ENCODE results near the gene LEP.
"Not testable (repeated sequence)": the region's sequence is repeated elsewhere in the genome, so short reads cannot be mapped to it uniquely, and the experiment has no call there.

LEP gene

GRCh38 chr7:128210590-128211570 is 30.2 kb upstream of the LEP start:
- DNase-seq (ENCODE audit: low read depth) = no peak

DNA sequence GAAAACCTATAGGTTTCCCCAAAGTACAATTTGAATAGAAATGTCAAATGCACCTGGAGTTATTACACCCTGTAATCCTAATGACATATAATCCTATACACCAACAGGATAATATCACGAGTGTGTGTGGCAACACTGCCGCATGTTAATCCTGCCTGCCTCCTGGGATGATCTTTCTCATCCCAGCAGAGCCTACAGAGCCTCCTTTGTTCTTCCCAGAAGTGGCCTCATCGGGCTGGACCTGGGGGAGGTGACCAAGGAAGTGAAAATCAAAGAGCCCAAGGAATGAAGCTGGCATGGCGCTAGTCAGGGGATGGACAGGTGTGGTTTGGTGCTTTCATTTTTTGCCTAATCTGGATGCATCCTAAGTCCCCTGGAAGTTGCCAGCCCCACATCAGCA is 29.5 kb upstream of the LEP start:
- no peak for DNase-seq (ENCODE audit: low read depth)

- no peak for DNase-seq (ENCODE audit: low read depth)
These were observed 26.6 kb upstream of the LEP start for GRCh38 chr7:128214463-128214862.

DNA sequence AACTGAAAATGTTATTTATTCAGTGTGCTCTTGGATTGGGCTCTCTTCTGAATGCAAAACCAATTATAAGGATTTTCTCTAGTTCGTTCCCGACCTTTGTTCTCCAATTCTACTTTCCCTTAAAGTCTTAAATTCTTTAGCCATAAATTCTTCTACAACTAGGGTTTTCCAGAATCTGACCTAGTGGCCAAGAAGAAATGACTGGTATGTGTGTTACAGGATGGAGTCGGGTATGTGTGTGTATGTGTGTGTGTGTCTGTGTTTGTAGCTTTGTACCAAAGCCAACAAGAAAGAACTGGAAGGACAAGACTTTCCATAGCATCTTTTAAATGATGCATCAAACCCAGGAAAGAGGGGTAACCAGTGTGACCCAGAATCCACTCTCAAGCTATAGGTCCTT is 25.8 kb upstream of the LEP start:
- DNase-seq (ENCODE audit: low read depth) = no peak

DNA sequence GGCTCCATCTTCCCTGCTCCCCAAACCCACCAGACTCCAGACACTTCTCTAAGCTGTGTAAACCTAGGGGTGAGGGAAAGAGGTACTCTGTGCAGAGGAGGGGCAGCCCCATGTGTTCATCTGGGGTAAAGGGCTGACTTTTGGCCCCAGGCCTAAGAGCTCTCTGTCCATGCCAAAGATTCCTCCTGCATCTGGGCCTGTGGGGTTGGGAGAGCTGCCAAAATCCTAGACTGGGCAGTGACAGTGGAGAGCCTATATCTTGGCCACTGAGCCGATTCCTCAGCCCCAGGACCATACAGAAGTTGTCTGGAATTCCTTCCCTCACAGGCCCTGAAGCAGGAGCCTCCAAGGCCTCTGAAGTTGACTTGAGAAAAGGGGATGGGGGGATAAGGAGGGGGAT is 25.3 kb upstream of the LEP start:
- no peak for DNase-seq (ENCODE audit: low read depth)

- no peak for DNase-seq (ENCODE audit: low read depth)
These were observed 23.9 kb upstream of the LEP start for GRCh38 chr7:128217030-128217805.

- no peak for DNase-seq (ENCODE audit: low read depth)
These were observed 23.0 kb upstream of the LEP start for GRCh38 chr7:128217967-128218652.

- no peak for DNase-seq (ENCODE audit: low read depth)
These were observed 21.4 kb upstream of the LEP start for GRCh38 chr7:128219636-128220035.

DNA sequence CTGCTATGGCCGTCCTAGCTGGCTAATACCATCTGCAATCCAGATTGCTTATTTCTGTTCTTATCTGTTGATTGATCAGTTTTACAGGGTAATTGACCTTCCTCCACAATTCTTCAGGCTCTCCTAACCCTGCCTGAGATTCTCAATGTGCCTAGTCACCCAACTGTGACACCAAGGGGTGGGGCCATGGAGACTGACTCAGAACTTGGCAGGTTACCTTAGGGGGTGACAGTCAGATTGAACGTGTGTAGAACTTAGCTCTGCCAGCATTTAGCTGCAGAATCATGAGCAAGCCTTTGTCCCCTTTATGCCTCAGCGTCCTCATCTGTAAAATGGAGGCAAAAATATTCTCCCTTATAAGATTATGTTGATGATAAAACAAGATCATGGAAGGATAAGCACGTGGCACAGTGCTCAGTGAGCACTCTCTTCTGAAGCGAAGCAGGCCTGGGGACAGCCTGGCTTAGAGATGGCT is 19.1 kb upstream of the LEP start:
- DNase-seq (ENCODE audit: low read depth) = no peak

DNA sequence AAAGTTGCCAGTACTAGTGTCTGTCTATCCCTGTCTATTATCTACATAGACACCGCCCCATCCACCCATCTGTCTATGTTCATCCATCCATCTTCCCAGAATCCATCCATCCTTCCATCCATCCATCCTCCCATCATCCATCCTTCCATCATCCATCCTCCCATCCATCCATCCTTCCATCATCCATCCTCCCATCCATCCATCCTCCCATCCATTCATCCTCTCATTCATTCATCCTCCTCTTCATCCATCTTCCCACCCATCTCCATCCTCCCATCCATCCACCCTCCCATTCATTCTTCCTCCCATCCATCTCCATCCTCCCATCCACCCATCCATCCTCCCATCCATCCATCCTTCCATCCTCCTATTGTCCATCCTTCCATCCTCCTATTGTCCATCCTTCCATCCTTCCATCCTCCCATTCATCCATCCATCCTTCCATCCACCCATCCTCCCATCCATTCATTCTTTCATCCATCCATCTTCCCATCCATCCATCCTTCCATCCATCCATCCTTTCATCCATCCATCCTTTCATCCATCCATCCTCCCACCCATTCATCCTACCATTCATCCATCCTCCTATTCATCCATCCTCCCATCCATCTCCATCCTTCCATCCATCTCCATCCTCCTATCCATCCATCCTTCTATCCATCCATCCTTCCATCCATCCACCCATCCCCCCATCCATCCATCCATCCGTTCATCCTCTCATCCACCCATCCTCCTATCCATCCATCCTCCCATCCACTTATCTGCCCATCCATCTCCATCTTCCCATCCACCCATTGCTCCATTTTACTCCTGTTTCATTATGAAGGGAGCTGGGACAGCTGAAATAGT is 14.7 kb upstream of the LEP start:
- DNase-seq (ENCODE audit: low read depth) = no peak

DNA sequence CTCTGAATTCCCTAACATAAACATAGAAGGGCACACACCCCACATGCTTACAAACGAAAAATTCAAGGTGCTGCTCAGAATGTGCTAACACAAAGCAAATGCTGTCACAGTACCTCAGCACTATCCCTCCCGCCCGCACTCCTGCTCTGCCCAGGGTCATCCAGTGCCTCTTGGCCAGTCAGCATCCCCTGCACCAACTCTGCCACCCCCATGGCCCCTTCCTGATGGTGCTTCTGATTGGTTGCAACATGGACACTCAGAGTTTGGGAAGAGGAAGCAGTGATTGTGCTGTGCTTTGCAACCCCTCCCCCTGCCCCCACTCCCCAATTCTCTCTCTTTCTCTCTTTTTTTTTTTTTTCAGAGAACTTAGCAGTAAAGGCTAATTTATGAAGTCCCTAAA is 13.8 kb upstream of the LEP start:
- no peak for DNase-seq (ENCODE audit: low read depth)

DNA sequence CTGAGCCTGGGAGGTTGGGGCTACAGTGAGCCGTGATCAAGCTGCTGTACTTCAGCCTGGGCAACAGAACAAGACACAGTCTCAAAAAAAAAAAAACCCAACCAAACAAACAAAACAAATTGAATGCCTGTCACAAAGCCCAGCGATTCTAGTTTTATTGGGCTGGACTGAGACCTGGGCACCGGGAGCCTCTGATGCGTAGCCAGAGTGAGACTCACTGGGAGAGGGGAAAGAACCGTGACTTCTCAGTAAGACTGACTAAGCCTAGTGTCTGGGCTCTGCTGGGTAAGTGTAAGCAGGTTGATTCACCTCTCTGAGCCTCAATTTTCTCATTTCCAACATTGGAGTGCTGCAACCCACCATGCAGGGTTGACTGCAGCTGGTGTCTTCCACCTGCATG is 10.1 kb upstream of the LEP start:
- DNase-seq (ENCODE audit: low read depth) = no peak

DNA sequence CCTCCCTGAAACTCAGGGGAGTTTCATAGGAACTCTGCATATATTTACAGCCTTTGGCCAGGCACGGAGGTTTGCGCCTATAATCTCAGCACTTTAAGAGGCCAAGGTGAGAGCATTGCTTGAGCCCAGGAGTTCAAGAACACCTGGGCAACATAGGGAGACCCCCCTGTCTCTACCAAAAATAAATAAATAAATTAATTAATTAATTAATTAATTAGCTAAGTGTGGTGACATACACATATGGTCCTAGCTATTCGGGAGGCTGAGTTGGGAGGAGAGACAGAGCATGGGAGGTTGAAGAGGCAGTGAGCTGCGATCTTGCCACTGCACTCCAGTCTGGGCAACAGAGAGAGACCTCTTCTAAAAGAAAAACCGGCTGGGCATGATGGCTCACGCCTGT is 9.4 kb upstream of the LEP start:
- no peak for DNase-seq (ENCODE audit: low read depth)

DNA sequence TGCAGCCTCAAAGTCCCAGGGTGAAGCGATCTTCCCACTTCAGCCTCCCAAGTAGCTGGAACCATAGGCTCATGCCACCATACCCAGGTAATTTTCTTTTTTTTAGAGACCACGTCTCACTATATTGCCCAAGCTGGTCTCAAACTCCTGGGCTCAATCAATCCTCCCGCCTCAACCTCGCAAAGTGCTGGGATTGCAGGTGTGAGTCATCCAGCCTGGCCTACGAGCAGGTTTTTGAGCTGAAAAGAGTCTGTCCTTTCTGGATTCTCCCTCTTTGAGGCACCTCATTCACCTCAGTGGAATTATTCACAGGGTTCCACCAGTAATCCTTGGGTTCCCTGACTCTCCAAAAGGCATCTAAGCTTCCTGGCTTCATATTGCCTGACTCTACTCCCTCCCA is 7.6 kb upstream of the LEP start:
- no peak for DNase-seq (ENCODE audit: low read depth)

DNA sequence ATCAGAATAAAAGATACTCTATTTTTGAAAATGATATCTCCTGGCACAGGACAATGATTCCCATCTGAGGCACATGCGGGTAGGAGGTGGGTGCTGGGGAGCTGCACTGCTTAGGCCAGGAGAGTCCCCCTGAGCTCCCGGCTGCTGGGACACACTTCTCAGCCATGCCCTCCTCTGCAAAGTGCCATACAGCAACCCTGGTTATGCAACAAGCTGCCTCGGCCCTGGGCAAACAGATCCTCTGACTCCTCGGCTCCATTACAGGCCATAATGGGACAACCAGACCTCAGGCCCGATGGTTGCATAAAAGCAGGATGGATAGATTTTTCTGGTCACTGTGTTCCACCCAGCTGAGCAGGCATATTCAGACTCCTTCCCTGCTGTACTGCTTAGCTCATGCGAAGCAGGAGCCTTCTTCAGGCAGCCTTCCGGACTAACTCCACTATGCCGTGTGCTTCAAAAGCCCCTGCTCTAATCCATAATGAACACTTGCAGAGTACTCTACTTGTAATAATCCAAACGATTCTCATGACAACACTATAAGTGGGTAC is 6.5 kb upstream of the LEP start:
- no peak for DNase-seq (ENCODE audit: low read depth)

DNA sequence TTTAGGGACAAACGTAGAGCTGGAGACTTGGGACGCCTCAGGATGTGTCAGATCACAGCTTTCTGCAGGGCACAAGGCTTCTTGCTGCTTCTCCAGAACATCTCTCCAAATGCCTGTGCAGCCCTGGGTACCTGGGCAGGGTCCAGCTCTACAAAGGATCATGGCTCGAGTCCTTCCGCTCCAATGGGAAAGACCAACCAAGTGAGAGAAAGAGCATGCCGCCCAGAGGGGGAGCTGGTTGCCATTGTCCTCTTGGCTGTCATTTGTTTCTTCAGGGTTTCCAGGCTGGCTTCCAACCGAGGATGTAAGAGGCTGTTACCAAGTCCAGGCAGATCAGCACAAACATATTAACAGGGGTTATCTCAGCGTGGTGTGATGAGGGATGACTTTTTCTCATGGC is 5.6 kb upstream of the LEP start:
- DNase-seq (ENCODE audit: low read depth) = no peak

DNA sequence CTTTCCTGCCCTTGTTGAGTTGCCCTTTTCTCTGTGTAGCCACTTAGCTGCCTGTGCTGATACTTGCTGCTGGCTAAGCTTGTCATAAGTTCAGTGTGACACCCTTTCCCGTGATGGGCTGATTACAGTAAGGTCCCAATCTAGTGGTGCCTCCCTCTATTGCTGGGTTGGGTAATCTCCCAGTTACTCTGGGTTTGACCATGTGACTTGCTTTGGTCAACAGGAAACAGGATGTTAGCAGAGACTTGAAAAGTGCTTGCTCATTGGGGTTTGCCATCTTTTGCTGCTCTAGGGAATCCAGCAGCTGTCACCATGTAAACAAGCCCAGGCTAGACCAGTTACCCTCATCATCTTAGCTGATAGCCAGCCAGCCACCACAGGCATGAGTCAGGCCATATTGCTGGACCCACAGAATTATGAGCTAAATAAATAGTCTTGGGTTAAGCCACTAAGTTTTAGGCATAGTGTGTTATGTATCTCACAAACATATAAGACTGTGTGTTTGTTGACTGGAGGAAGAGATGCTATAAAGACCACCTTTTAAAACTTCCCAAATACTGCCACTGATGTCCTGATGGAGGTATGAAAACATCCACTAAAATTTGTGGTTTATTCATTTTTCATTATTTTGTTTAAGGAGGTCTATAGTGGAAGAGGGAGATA is 4.0 kb upstream of the LEP start:
- no peak for DNase-seq (ENCODE audit: low read depth)

DNA sequence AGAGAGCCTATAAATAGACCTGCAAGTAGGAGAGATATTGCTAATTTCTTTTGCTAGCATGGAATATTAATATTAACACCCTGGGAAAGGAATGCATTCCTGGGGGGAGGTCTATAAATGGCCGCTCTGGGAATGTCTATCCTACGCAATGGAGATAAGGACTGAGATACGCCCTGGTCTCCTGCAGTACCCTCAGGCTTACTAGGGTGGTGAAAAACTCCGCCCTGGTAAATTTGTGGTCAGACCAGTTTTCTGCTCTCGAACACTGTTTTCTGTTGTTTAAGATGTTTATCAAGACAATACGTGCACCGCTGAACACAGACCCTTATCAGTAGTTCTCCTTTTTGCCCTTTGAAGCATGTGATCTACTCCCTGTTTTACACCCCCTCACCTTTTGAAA is 1.9 kb upstream of the LEP start:
- DNase-seq (ENCODE audit: low read depth) = not testable (repeated sequence)

GRCh38 chr7:128242661-128243060 is 1.6 kb downstream of the LEP start:
- DNase-seq (ENCODE audit: low read depth) = no peak

- DNase-seq (ENCODE audit: low read depth) = no peak
These were observed 2.2 kb downstream of the LEP start for GRCh38 chr7:128243273-128243672.

GRCh38 chr7:128244861-128245260 is 3.8 kb downstream of the LEP start:
- DNase-seq (ENCODE audit: low read depth) = no peak
